Mesendoderm (in vitro differentiated cells): ENCODE measurements around the gene LRRN2.
A peak's percentile ranks its signal among the peaks of the same experiment; 100 is the strongest.

Source experiments
- DNase-seq: peaks from one replicate; pipeline ENCODE4 v3.0.0; 2013
- H2AK5ac ChIP-seq: 2 replicates; pipeline ENCODE4 v1.6.1; 2013; ENCODE audit warnings: low read length, inconsistent platforms
- H2BK120ac ChIP-seq: 2 replicates; pipeline ENCODE4 v1.6.1; 2013; ENCODE audit warnings: low read depth, mild to moderate bottlenecking, low read length, moderate library complexity, mixed read lengths
- H2BK15ac ChIP-seq: replicated peaks from 2 replicates; pipeline ENCODE4 v1.6.1; 2013; ENCODE audit warnings: low read depth, mild to moderate bottlenecking, moderate library complexity
- H2BK5ac ChIP-seq: 2 replicates; pipeline ENCODE4 v1.6.1; 2013; ENCODE audit warnings: low read length, inconsistent platforms
- H3K18ac ChIP-seq: 2 replicates; pipeline ENCODE4 v1.6.1; 2013; ENCODE audit warnings: mild to moderate bottlenecking, low read length, mixed read lengths
- H3K23ac ChIP-seq: one replicate; pipeline ENCODE4 v1.6.1; 2013; ENCODE audit warnings: low read length
- H3K27ac ChIP-seq: 2 replicates; pipeline ENCODE4 v1.5.1; 2013; ENCODE audit warnings: low read depth, mild to moderate bottlenecking, inconsistent platforms, low read length, moderate library complexity
- H3K27me3 ChIP-seq: 2 replicates; pipeline ENCODE4 v1.6.1; 2013; ENCODE audit warnings: low read length, control low read depth, mild to moderate bottlenecking, inconsistent platforms; ENCODE audit not compliant: insufficient read depth, poor library complexity
- H3K36me3 ChIP-seq: 2 replicates; pipeline ENCODE4 v1.6.1; 2013; ENCODE audit warnings: low read length, inconsistent platforms; ENCODE audit not compliant: control insufficient read depth, insufficient read depth
- H3K4ac ChIP-seq: one replicate; pipeline ENCODE4 v1.6.1; 2013; ENCODE audit warnings: low read depth, mild to moderate bottlenecking, low read length, moderate library complexity
- H3K4me1 ChIP-seq: 2 replicates; pipeline ENCODE4 v1.6.1; 2013; ENCODE audit warnings: low read depth, low read length, inconsistent platforms; ENCODE audit not compliant: control insufficient read depth
- H3K4me2 ChIP-seq: 2 replicates; pipeline ENCODE4 v1.6.1; 2013; ENCODE audit warnings: low read length
- H3K4me3 ChIP-seq: 2 replicates; pipeline ENCODE4 v1.5.1; 2013; ENCODE audit warnings: mild to moderate bottlenecking, low read length
- H3K56ac ChIP-seq: one replicate; pipeline ENCODE4 v1.6.1; 2013; ENCODE audit warnings: low read length
- H3K79me1 ChIP-seq: 2 replicates; pipeline ENCODE4 v1.6.1; 2013; ENCODE audit warnings: low read length, inconsistent platforms
- H3K79me2 ChIP-seq: 2 replicates; pipeline ENCODE4 v1.6.1; 2013; ENCODE audit warnings: mild to moderate bottlenecking, low read length; ENCODE audit not compliant: control insufficient read depth, insufficient read depth
- H3K9ac ChIP-seq: 2 replicates; pipeline ENCODE4 v1.6.1; 2013; ENCODE audit warnings: low read length, inconsistent platforms
- H4K5ac ChIP-seq: one replicate; pipeline ENCODE4 v1.6.1; 2013; ENCODE audit warnings: low read length
- H4K8ac ChIP-seq: one replicate; pipeline ENCODE4 v1.6.1; 2013; ENCODE audit warnings: low read depth, mild to moderate bottlenecking, control low read depth, low read length, moderate library complexity
- WGBS: extraction: QIAGEN DNeasy Blood & Tissue Kit; methylation state at CpG from one replicate; pipeline ENCODE4 v1.1.7; 2013; ENCODE audit warnings: low lambda C conversion rate, missing lambda C conversion rate; ENCODE audit not compliant: insufficient coverage; ENCODE audit errors: extremely low coverage; 5-methylcytosine and 5-hydroxymethylcytosine counted together

The LRRN2 gene

DNA sequence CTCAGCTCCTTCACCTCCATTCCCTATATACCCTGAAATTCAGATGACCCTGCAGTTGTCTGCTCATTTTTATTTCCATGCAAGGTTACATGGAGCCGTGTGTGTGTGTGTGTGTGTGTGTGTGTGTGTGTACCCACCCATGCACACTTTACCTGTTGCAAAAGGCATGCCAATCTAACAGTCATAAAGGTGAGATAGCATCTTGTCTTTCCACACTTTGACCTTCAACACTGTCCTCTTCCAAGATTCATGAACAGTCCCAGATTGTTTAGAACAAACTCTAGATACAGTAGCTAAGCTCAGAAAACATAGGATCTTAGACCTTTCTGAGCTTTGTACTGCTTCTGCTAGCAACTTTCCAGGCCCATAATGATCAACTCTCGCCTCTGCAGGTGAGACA lies 9.5 kb downstream of the LRRN2 start:
- H2BK15ac ChIP-seq: no peak overlapping the region
- no peak overlapping the region for H3K4ac ChIP-seq
- H3K79me1 ChIP-seq: peaks cover 24% of the 10 kb centered on the region
- no CpG with 5 or more reads among the region's 2 CpGs for WGBS
- no peak overlapping the region for H3K18ac ChIP-seq
- no peak overlapping the region for H4K8ac ChIP-seq
- H3K4me3 ChIP-seq: no peak overlapping the region
- H3K56ac ChIP-seq: no peak overlapping the region
- H2AK5ac ChIP-seq: no peak overlapping the region
- H4K5ac ChIP-seq: no peak overlapping the region
- no peak for DNase-seq
- peaks cover 1% of the 10 kb centered on the region for H3K4me1 ChIP-seq
- no peaks in the 10 kb centered on the region for H3K36me3 ChIP-seq
- H3K79me2 ChIP-seq: peaks cover 19% of the 10 kb centered on the region
- no peak overlapping the region for H3K23ac ChIP-seq
- no peak overlapping the region for H3K9ac ChIP-seq
- H2BK120ac ChIP-seq: no peak overlapping the region
- H3K4me2 ChIP-seq: no peak overlapping the region
- no peak overlapping the region for H3K27ac ChIP-seq
- H3K27me3 ChIP-seq: no peaks in the 10 kb centered on the region
- no peak overlapping the region for H2BK5ac ChIP-seq

DNA sequence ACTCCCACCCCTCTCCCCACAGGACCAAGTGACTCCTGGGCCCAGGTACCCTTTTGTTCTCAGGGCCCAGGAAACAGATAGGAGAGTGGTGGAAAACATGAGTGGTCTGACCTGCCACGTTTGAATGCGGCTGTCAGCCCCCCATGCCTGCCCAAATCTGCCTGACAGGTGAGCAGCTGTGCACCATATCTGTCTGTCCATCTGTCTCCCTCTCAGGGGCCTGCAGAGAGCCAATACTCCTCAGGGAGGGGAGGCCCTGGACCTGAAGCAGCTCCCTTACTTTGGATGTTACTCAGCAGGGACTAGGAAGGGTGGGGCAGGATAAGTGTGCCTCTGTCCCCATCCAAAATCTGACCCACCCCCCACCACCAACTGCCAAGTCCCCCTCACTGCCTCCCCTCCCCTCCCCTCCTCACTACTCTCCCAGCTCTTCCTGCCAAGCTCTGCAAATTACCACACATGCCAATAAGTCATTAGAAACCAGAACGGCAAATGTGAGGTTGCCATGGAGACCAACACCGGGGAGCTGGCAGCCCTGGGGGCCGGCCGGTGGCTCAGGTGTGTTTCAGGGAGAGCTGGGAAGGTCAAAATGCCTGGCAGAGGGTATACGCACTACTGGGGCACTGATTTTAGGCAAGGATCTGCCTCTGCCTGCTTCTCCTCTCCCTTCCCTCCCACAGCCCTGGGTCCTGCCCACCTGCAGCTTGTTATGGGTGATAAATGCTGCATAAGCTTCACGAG lies 11.5 kb downstream of the LRRN2 start:
- Histone ChIP-seq H3K79me1 (peaks cover 20% of the 10 kb centered on the region), H3K27ac (no peak overlapping the region), H3K4me2 (no peak overlapping the region), H4K5ac (no peak overlapping the region), H4K8ac (no peak overlapping the region), H3K27me3 (no peaks in the 10 kb centered on the region), H2BK120ac (no peak overlapping the region), H3K4me1 (no peaks in the 10 kb centered on the region), H3K79me2 (peaks cover 12% of the 10 kb centered on the region), H2AK5ac (no peak overlapping the region), H3K4me3 (no peak overlapping the region), H3K36me3 (no peaks in the 10 kb centered on the region), H3K18ac (no peak overlapping the region), H3K56ac (no peak overlapping the region), H2BK15ac (no peak overlapping the region), H2BK5ac (no peak overlapping the region), H3K23ac (no peak overlapping the region), H3K4ac (no peak overlapping the region), H3K9ac (no peak overlapping the region)
- DNase-seq: peak; percentile 23
- WGBS: no CpG with 5 or more reads among the region's 8 CpGs

DNA sequence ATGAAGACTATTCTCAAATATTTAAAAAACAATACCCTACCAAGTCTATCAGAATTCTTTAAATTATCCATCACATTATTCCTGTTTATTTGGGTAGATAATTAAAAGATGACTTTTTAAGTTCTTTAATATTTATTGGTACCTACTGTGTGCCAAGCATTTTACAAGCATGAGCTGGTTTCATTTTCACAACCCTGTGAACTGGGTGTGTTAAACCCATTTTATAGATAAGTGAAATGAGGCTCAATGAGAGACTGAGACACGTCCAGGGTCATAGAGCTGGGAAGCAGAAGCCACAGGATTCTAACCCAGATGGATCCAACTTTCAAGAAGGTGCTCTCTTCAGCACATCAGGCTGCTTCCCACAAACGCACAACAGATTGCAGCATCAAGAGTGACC lies 12.3 kb downstream of the LRRN2 start:
- WGBS: no CpG with 5 or more reads among the region's 2 CpGs
- H3K27me3 ChIP-seq: no peaks in the 10 kb centered on the region

DNA sequence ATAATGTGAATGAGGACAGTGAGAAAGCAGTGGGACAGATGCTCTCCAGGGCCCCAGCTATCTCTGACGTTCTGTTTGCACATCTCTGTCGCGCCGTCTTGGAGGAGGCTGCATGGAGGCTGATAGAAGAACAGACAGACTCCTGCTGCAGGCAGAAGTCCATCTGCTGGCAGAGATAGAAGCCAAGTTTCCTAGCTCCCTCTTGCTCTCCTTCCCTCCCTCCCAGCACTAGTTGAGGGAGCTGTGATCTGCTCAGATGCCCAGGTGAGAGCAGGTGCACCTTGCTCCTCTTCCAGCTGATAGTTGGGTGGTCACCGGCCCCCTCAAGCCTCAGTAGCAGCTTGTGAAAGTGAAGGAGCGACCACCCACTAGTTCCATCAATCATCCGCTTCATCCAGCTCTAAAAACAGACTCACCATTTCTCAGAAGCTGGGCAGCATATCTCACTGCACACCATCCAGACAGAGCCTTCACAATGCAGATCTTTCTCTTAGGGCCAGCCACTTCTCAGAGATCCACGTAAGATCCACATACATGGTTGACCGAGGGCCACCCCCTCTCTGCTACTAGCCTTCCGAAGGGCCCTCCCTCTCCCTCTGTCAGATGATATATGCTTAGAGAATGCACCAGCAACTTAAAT lies 12.9 kb downstream of the LRRN2 start:
- Histone ChIP-seq H3K4me1 (no peaks in the 10 kb centered on the region), H3K18ac (no peak overlapping the region), H2BK15ac (no peak overlapping the region), H3K79me2 (peaks cover 2% of the 10 kb centered on the region), H3K36me3 (no peaks in the 10 kb centered on the region), H4K8ac (no peak overlapping the region), H3K4me3 (no peak overlapping the region), H4K5ac (no peak overlapping the region), H3K4me2 (no peak overlapping the region), H2BK5ac (no peak overlapping the region), H3K79me1 (peaks cover 12% of the 10 kb centered on the region), H3K56ac (no peak overlapping the region), H2AK5ac (no peak overlapping the region), H3K27ac (no peak overlapping the region), H2BK120ac (no peak overlapping the region), H3K9ac (no peak overlapping the region), H3K27me3 (no peaks in the 10 kb centered on the region), H3K23ac (no peak overlapping the region), H3K4ac (no peak overlapping the region)
- DNase-seq: no peak
- no CpG with 5 or more reads among the region's 10 CpGs for WGBS

More for the DNA sequence above, 12.3 kb downstream of the LRRN2 start:
- Histone ChIP-seq H2BK120ac (no peak overlapping the region), H3K36me3 (no peaks in the 10 kb centered on the region), H3K23ac (no peak overlapping the region), H3K4ac (no peak overlapping the region), H2AK5ac (no peak overlapping the region), H3K9ac (no peak overlapping the region), H3K4me2 (no peak overlapping the region), H3K4me3 (no peak overlapping the region), H3K79me2 (peaks cover 3% of the 10 kb centered on the region), H3K18ac (no peak overlapping the region), H2BK5ac (no peak overlapping the region), H4K5ac (no peak overlapping the region), H3K4me1 (no peaks in the 10 kb centered on the region), H4K8ac (no peak overlapping the region), H3K79me1 (peaks cover 14% of the 10 kb centered on the region), H3K27ac (no peak overlapping the region), H3K56ac (no peak overlapping the region), H2BK15ac (no peak overlapping the region)
- no peak for DNase-seq

DNA sequence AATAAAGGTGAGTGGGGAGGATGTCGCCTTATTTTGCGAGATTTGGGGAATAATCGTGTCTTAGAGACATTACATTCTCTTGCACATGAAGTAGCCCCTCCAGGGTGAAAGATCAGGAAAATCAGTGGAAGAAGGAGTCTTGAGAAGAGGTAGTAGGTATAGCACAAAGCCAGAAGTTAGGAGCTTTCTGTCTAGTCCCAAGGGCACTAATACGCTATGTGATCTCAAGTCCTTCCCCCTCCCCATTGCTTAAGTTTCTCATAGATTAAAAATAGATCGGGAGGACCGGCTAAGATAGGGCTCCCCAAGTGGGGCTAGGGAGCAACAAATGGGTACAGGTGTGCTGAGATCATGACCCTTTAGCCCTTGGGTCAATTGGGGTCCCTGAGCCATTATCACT lies 13.5 kb downstream of the LRRN2 start:
- Histone ChIP-seq H3K56ac (no peak overlapping the region), H3K79me2 (peaks cover 2% of the 10 kb centered on the region), H4K5ac (no peak overlapping the region), H2AK5ac (no peak overlapping the region), H3K36me3 (no peaks in the 10 kb centered on the region), H3K79me1 (peaks cover 9% of the 10 kb centered on the region), H3K9ac (no peak overlapping the region), H2BK120ac (no peak overlapping the region), H2BK5ac (no peak overlapping the region), H3K18ac (no peak overlapping the region), H3K4me3 (no peak overlapping the region), H3K4me2 (no peak overlapping the region), H3K27me3 (no peaks in the 10 kb centered on the region), H3K23ac (no peak overlapping the region), H4K8ac (no peak overlapping the region), H3K27ac (no peak overlapping the region), H3K4me1 (no peaks in the 10 kb centered on the region), H3K4ac (no peak overlapping the region), H2BK15ac (no peak overlapping the region)
- WGBS: no CpG with 5 or more reads among the region's 6 CpGs
- no peak for DNase-seq
